K562 (cell line): ENCODE data around the gene DBP. TPM values are rescaled to one million over a fixed set of nuclear protein-coding genes. Genes with fewer than 3 reads are reported as not detected.

Experiments
- ETV6 ChIP-seq, 3 experiments: fragments of 150-350 bp in 1 of 3; sonication (generic) in 1 of 3; formaldehyde crosslinking in 1 of 3; IDR thresholded peaks; 2 replicates each; pipeline versions ENCODE4 v1.6.1 to v1.8.0; 2014 to 2022; ENCODE audit warnings: borderline replicate concordance in 2 of 3, low read depth in 2 of 3, antibody characterized with exemption in 1 of 3, low read length in 1 of 3, mild to moderate bottlenecking in 1 of 3, missing genetic modification reagents in 1 of 3
- NEUROD1 ChIP-seq: fragments of 150-350 bp; IDR thresholded peaks from 2 replicates; pipeline ENCODE4 v1.6.1; 2014; ENCODE audit warnings: borderline replicate concordance, low read length, low read depth; ENCODE audit not compliant: partially characterized antibody
- RBM17 ChIP-seq: fragments of 200-400 bp; formaldehyde crosslinking; IDR thresholded peaks from 2 replicates; pipeline ENCODE4 v1.6.1; 2017; ENCODE audit warnings: low read depth, mild to moderate bottlenecking, low read length, borderline replicate concordance
- ZNF282 ChIP-seq: sonication (generic); formaldehyde crosslinking; IDR thresholded peaks from 2 replicates; pipeline ENCODE4 v1.8.1; 2023; ENCODE audit warnings: missing genetic modification reagents
- ZNF436 ChIP-seq: fragments of 250-450, 450-650 bp; sonication (Bioruptor Pico); formaldehyde crosslinking; IDR thresholded peaks from 2 replicates; pipeline ENCODE4 v1.7.0; 2020; ENCODE audit warnings: mild to moderate bottlenecking
- polyA plus RNA-seq, 8 experiments: library from polyadenylated mRNA; depleted of rRNA in 4 of 8; stranded (reverse) in 5 of 8; unstranded in 3 of 8; fragments of >200 nt; fragmentation: Nextera tagmentation in 2 of 8; fragmentation: Illumina TruSeq in 1 of 8; extraction: Ambion mirVana in 2 of 8; extraction: Trizol in 1 of 8; gene quantifications; 2 replicates each; pipeline versions ENCODE4 v1.2.1 to v1.2.3, GENCODE V29; 2011 to 2014; ENCODE audit warnings: inconsistent platforms in 1 of 8, missing spikeins in 1 of 8
- total RNA-seq, 7 experiments: library from RNA; depleted of rRNA in 6 of 7; stranded (reverse); fragments of >200 nt in 6 of 7; fragmentation: Illumina TruSeq in 2 of 7; extraction: Trizol in 2 of 7; gene quantifications; 2 replicates each; pipeline versions ENCODE4 v1.2.1 to v1.2.3, GENCODE V29; 2011 to 2021; ENCODE audit warnings: low replicate concordance in 1 of 7
- TF ChIP-seq, protein P1 (sequence below): fragments of 200-800 bp; sonication (Bioruptor generic); IDR thresholded peaks from 2 replicates; pipeline ENCODE4 v1.6.1; 2016; ENCODE audit warnings: missing genetic modification characterization, missing compliant biosample characterization
- TF ChIP-seq, protein P2 (sequence below): fragments of 450-650 bp; IDR thresholded peaks from 2 replicates; pipeline ENCODE4 v1.6.1; 2016; ENCODE audit warnings: low read depth

DBP gene
- total and polyA plus RNA-seq, 9 of the 15 experiments (the other 6 are each of a cell fraction or from before 2014, with no cell fraction given): 0.25 to 5.5 (median 1.8) TPM

DNA sequence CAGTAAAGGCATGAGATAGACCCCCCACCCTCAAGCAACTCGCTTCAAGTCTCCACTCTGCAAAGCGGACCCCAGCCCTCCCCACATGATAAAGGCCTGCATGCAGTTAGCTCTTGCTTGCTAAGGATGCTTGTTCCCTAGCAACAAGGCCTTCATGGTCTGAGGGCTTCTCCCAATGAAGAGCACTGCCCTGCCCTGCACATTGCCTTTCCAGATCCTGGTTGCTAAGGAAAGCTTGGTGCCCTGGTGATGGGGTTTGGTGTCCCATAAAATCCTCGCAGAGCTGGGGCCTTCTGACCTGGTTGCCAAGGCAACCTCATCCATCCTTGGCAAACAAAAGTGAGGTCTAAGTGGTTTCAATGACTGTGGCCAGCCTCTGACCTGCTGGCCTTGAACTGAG, 6.0 kb downstream of the DBP start (continued):
- TF ChIP-seq, protein P1, sequence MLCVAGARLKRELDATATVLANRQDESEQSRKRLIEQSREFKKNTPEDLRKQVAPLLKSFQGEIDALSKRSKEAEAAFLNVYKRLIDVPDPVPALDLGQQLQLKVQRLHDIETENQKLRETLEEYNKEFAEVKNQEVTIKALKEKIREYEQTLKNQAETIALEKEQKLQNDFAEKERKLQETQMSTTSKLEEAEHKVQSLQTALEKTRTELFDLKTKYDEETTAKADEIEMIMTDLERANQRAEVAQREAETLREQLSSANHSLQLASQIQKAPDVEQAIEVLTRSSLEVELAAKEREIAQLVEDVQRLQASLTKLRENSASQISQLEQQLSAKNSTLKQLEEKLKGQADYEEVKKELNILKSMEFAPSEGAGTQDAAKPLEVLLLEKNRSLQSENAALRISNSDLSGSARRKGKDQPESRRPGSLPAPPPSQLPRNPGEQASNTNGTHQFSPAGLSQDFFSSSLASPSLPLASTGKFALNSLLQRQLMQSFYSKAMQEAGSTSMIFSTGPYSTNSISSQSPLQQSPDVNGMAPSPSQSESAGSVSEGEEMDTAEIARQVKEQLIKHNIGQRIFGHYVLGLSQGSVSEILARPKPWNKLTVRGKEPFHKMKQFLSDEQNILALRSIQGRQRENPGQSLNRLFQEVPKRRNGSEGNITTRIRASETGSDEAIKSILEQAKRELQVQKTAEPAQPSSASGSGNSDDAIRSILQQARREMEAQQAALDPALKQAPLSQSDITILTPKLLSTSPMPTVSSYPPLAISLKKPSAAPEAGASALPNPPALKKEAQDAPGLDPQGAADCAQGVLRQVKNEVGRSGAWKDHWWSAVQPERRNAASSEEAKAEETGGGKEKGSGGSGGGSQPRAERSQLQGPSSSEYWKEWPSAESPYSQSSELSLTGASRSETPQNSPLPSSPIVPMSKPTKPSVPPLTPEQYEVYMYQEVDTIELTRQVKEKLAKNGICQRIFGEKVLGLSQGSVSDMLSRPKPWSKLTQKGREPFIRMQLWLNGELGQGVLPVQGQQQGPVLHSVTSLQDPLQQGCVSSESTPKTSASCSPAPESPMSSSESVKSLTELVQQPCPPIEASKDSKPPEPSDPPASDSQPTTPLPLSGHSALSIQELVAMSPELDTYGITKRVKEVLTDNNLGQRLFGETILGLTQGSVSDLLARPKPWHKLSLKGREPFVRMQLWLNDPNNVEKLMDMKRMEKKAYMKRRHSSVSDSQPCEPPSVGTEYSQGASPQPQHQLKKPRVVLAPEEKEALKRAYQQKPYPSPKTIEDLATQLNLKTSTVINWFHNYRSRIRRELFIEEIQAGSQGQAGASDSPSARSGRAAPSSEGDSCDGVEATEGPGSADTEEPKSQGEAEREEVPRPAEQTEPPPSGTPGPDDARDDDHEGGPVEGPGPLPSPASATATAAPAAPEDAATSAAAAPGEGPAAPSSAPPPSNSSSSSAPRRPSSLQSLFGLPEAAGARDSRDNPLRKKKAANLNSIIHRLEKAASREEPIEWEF (CRISPR knock-in tag): no peak
- TF ChIP-seq RBM17 (no peak), ZNF282 (no peak), ZNF436 (CRISPR knock-in tag) (no peak), NEUROD1 (no peak), ETV6 (IDR thresholded peaks at IDR 0.05; ENCODE audit: borderline replicate concordance in 1 of 2, low read depth in 2 of 2, low read length in 1 of 2) (no peak), ETV6 (CRISPR knock-in tag; IDR thresholded peaks at IDR 0.05; ENCODE audit: borderline replicate concordance) (no peak)
- TF ChIP-seq, protein P2, sequence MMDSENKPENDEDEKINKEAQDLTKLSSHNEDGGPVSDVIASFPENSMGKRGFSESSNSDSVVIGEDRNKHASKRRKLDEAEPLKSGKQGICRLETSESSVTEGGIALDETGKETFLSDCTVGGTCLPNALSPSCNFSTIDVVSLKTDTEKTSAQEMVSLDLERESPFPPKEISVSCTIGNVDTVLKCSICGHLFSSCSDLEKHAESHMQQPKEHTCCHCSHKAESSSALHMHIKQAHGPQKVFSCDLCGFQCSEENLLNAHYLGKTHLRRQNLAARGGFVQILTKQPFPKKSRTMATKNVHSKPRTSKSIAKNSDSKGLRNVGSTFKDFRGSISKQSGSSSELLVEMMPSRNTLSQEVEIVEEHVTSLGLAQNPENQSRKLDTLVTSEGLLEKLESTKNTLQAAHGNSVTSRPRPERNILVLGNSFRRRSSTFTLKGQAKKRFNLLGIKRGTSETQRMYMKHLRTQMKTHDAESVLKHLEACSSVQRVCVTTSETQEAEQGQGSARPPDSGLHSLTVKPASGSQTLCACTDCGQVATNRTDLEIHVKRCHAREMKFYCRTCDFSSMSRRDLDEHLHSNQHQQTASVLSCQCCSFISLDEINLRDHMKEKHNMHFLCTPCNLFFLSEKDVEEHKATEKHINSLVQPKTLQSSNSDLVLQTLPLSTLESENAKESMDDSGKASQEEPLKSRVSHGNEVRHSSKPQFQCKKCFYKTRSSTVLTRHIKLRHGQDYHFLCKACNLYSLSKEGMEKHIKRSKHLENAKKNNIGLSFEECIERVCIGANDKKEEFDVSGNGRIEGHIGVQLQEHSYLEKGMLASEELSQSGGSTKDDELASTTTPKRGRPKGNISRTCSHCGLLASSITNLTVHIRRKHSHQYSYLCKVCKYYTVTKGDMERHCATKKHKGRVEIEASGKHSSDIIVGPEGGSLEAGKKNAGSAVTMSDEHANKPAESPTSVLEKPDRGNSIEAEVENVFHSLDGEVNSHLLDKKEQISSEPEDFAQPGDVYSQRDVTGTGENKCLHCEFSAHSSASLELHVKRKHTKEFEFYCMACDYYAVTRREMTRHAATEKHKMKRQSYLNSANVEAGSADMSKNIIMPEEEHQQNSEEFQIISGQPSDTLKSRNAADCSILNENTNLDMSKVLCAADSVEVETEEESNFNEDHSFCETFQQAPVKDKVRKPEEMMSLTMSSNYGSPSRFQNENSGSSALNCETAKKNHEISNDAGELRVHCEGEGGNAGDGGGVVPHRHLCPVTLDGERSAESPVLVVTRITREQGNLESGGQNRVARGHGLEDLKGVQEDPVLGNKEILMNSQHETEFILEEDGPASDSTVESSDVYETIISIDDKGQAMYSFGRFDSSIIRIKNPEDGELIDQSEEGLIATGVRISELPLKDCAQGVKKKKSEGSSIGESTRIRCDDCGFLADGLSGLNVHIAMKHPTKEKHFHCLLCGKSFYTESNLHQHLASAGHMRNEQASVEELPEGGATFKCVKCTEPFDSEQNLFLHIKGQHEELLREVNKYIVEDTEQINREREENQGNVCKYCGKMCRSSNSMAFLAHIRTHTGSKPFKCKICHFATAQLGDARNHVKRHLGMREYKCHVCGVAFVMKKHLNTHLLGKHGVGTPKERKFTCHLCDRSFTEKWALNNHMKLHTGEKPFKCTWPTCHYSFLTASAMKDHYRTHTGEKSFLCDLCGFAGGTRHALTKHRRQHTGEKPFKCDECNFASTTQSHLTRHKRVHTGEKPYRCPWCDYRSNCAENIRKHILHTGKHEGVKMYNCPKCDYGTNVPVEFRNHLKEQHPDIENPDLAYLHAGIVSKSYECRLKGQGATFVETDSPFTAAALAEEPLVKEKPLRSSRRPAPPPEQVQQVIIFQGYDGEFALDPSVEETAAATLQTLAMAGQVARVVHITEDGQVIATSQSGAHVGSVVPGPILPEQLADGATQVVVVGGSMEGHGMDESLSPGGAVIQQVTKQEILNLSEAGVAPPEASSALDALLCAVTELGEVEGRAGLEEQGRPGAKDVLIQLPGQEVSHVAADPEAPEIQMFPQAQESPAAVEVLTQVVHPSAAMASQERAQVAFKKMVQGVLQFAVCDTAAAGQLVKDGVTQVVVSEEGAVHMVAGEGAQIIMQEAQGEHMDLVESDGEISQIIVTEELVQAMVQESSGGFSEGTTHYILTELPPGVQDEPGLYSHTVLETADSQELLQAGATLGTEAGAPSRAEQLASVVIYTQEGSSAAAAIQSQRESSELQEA: no peak
